Adrenal gland (tissue), 12 donors: ENCODE results near the gene DMRTA1. TPM values are rescaled to one million over a fixed set of nuclear protein-coding genes. Genes with fewer than 3 reads are reported as not detected.
"Not testable (repeated sequence)": the region's sequence is repeated elsewhere in the genome, so short reads cannot be mapped to it uniquely, and the experiment has no call there.

Experiments used
- DNase-seq, 7 donors: peaks; one replicate each; pipeline ENCODE4 v3.0.0-alpha.2; 2019 to 2020
- H3K27ac ChIP-seq, 5 donors: fragments of 200-600 bp; sonication (generic) in 4 of 5; 1 replicate in 3 of 5; 2 replicates in 2 of 5; pipeline versions ENCODE4 v1.5.1 to v1.8.0; 2016 to 2020; ENCODE audit warnings: mild to moderate bottlenecking in 1 of 5
- H3K27me3 ChIP-seq: fragments of 200-600 bp; 2 replicates; pipeline ENCODE4 v1.8.0; 2021
- H3K36me3 ChIP-seq, 2 donors: fragments of 200-600 bp; replicated peaks in 1 of 2; 1 replicate in 1 of 2; 2 replicates in 1 of 2; pipeline versions ENCODE4 v1.5.1 to v1.8.0; 2018 to 2022
- H3K4me1 ChIP-seq, 2 donors: fragments of 200-600 bp; replicated peaks in 1 of 2; 1 replicate in 1 of 2; 2 replicates in 1 of 2; pipeline versions ENCODE4 v1.5.1 to v1.8.0; 2018 to 2021
- H3K4me3 ChIP-seq, 4 donors: fragments of 200-600 bp; sonication (generic) in 3 of 4; one replicate each; pipeline ENCODE4 v1.5.1; 2016 to 2018
- H3K9me3 ChIP-seq, 3 donors: fragments of 200-600 bp; sonication (generic) in 1 of 3; replicated peaks in 1 of 3; 1 replicate in 2 of 3; 2 replicates in 1 of 3; pipeline versions ENCODE4 v1.5.1 to v1.8.0; 2016 to 2021
- CTCF ChIP-seq, 6 experiments: fragments of 450-650 bp in 4 of 6; fragments of 200-600 bp in 2 of 6; sonication (generic) in 1 of 6; IDR thresholded peaks; 1 replicate in 5 of 6; 2 replicates in 1 of 6; pipeline versions ENCODE4 v1.5.1 to v1.8.0; 2016 to 2021; ENCODE audit warnings: antibody characterized with exemption in 6 of 6, mild to moderate bottlenecking in 2 of 6, moderate library complexity in 1 of 6
- POLR2A ChIP-seq, 2 donors: fragments of 450-650 bp; IDR thresholded peaks; one replicate each; pipeline ENCODE4 v1.6.1; 2017; ENCODE audit warnings: antibody characterized with exemption in 2 of 2, mild to moderate bottlenecking in 2 of 2, moderate library complexity in 1 of 2
- WGBS, 4 donors: extraction: QIAGEN DNeasy Blood & Tissue Kit in 2 of 4; methylation state at CpG; one replicate each; pipeline versions ENCODE4 v1.1.5 to v1.1.7; 2013 to 2017; 5-methylcytosine and 5-hydroxymethylcytosine counted together
- intact Hi-C, 2 donors: fragments of 100-400 bp; cut with DNase I; formaldehyde crosslinking; loops; one replicate each; pipeline versions ENCODE4 v1.14.1 to v1.15.0; 2022 to 2023
- polyA plus RNA-seq, 3 donors: library from polyadenylated mRNA; stranded (reverse); fragments of 200-250 nt in 2 of 3; fragments of 350-450 nt in 1 of 3; fragmentation: Illumina TruSeq in 1 of 3; extraction: RNeasy Lipid Tissue Mini Kit (QIAGEN cat#74804) in 1 of 3; gene quantifications; one replicate each; pipeline ENCODE4 v1.2.3, GENCODE V29; 2013 to 2014
- total RNA-seq, 9 donors: library from RNA; depleted of rRNA in 4 of 9; stranded (reverse); fragments of >200 nt in 4 of 9; fragments of 120-200 nt in 1 of 9; fragmentation: NEBNext Ultra II Directional in 1 of 9; extraction: Animal tissue kit (Norgen Biotek cat#: 25700) in 1 of 9; gene quantifications; one replicate each; pipeline versions ENCODE4 v1.1.0 to v1.2.4, GENCODE V29; 2013 to 2023
- donor health status: healthy with polysubstance abuse.
- donor health status: Bipolar disorder and iron deficiency.
- donor health status: DM: yes; HTN: yes; CAD: no.
- donor health status: DM: no; HTN: no; CAD: no.
- donor health status: DM: no; HTN: no; CAD: no.
- donor health status: DM: yes; HTN: yes; CAD: no.

The DMRTA1 gene
- total and polyA plus RNA-seq, 12 donors: under 0.01 to 2.0 (median 0.10) TPM; not detected in 3

DNA sequence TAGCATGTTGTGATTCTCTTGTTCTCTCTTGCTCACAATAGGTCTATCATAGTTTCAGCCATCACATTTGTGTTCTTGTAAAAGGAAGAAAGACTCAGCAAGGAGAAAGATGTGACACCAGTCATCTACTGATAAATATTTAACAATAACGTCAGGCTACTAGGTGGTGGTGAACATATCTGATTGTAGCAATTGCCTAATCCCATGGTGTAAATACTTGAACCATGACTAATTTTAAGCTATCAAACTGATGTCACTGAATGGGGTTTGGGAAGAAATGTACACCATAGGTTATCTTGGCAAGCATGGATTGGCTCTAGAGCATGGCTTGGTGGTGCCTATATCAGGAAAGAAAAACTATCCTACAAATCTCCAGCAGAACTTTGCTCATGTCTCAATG, 16.6 kb downstream of the DMRTA1 start:
- H3K4me1 ChIP-seq: no peaks in the 10 kb centered on the region
- H3K4me3 ChIP-seq: no peak overlapping the region
- no peak overlapping the region for H3K27ac ChIP-seq
- TF ChIP-seq POLR2A (IDR thresholded peaks at IDR 0.05) (no peak), CTCF (IDR thresholded peaks at IDR 0.05) (no peak)
- WGBS, 4 donors: 47 to 71% (median 49%) methylated on average over 1 of the region's 1 CpG
- DNase-seq: no peak
- intact Hi-C loops: no loop called here
- H3K9me3 ChIP-seq: no peaks in the 10 kb centered on the region
- H3K36me3 ChIP-seq: no peaks in the 10 kb centered on the region
- H3K27me3 ChIP-seq: no peaks in the 10 kb centered on the region

DNA sequence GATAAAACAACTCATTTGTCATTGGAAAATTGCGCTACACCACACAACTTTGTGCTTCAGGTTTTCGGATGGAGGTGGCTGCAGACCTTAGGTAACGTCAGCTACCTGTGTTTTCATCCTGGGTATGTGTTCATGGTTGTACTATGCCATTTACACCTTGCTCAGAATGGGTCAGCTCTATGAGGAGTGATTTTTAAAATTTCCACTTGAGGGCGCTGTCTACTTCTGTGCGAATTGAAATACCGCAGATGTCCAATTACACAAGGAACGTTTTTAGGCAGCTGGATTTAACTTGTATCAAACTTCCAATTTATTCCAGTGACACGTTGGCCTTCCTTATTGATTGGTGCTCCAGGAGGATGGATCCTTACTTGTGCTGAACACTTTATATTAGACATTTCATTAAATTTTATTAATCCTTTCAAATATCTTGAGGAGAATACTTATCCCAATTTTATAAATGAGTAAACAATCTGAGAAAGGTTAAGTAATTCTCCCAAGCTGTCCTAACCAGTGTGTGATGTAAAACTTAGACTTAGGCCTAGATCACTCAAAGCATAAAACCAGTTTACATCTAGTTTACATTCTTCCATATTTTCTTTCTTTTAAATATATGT, 23.4 kb downstream of the DMRTA1 start:
- H3K9me3 ChIP-seq: no peaks in the 10 kb centered on the region
- peak in 2 of 7 donors; percentile 12 to 23 for DNase-seq
- no peaks in the 10 kb centered on the region for H3K36me3 ChIP-seq
- H3K4me1 ChIP-seq: no peaks in the 10 kb centered on the region
- no peak overlapping the region for H3K4me3 ChIP-seq
- WGBS, 4 donors: 2 to 7% (median 3%) methylated on average over 8 of the region's 8 CpGs
- intact Hi-C loops: no loop called here
- H3K27me3 ChIP-seq: no peaks in the 10 kb centered on the region
- TF ChIP-seq CTCF (IDR thresholded peaks at IDR 0.05): peak; percentile 26 to 55 (median 34)
- TF ChIP-seq POLR2A (IDR thresholded peaks at IDR 0.05): no peak
- no peak overlapping the region for H3K27ac ChIP-seq

GRCh38 chr9:22481566-22481965, 34.9 kb downstream of the DMRTA1 start:
- H3K27ac ChIP-seq: no peak overlapping the region
- WGBS, 4 donors: 58 to 67% (median 64%) methylated on average over 2 of the region's 2 CpGs
- H3K4me3 ChIP-seq: no peak overlapping the region
- no peak for DNase-seq
- peaks cover 0 to 10% (median 0%) of the 10 kb centered on the region in 3 donors for H3K9me3 ChIP-seq
- H3K27me3 ChIP-seq: no peaks in the 10 kb centered on the region
- H3K4me1 ChIP-seq: no peaks in the 10 kb centered on the region
- TF ChIP-seq CTCF (IDR thresholded peaks at IDR 0.05): no peak
- no peaks in the 10 kb centered on the region for H3K36me3 ChIP-seq
- intact Hi-C loops: no loop called here

DNA sequence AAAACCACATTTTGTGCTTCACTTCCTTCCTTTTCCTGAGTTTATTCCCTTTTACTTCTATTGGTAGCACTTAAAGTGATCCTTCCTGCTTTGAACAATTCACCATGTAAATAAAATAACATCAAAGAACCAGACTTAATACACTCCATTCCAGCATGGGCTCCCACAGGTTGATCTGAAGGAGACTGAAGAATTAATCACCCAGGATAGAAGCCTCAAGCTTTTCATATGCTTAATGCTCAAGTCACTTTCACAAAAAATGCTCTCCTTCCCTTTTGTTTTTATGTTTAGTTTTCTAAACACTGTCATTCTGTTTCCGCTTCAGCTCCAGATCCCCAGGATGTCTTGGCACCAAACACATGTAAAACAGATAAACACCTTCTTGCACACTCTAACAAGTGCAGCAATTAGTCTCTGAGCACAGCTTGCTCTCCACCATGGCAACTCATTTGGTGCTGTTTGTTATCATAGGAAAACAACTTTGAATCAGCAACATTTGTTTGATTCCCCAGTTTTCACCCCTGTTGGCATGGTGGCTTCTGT, 37.0 kb downstream of the DMRTA1 start:
- 60 to 80% (median 61%) methylated on average over 1 of the region's 1 CpG for WGBS, 4 donors
- no peaks in the 10 kb centered on the region for H3K4me1 ChIP-seq
- intact Hi-C loops: no loop called here
- H3K9me3 ChIP-seq: no peaks in the 10 kb centered on the region
- no peak overlapping the region for H3K4me3 ChIP-seq
- H3K36me3 ChIP-seq: no peaks in the 10 kb centered on the region
- no peaks in the 10 kb centered on the region for H3K27me3 ChIP-seq
- TF ChIP-seq POLR2A (IDR thresholded peaks at IDR 0.05) (no peak), CTCF (IDR thresholded peaks at IDR 0.05) (no peak)
- no peak overlapping the region for H3K27ac ChIP-seq
- DNase-seq: no peak

GRCh38 chr9:22496197-22496596, 49.6 kb downstream of the DMRTA1 start:
- DNase-seq, H3K4me3 ChIP-seq, H3K27ac ChIP-seq, H3K9me3 ChIP-seq, H3K36me3 ChIP-seq, intact Hi-C loops, H3K4me1 ChIP-seq, H3K27me3 ChIP-seq: not testable (repeated sequence)
- WGBS, 4 donors: 60 to 86% (median 66%) methylated on average over 2 to 4 of the region's 4 CpGs
